Measurements from ENCODE around the gene OR2V1. TPM values are rescaled to one million over a fixed set of nuclear protein-coding genes. Genes with fewer than 3 reads are reported as not detected.

Gene OR2V1
- total and polyA plus RNA-seq, 2 experiments from 2014 or later: not detected

GRCh38 chr5:181119105-181119504 is 11.9 kb downstream of the OR2V1 start:
- no peaks in the 10 kb centered on the region for H3K36me3 ChIP-seq (replicated peaks; ENCODE audit: insufficient read depth, low read depth)
- H3K4me3 ChIP-seq: no peak overlapping the region
- no peak overlapping the region for H2AFZ ChIP-seq
- no peaks in the 10 kb centered on the region for H4K20me1 ChIP-seq (ENCODE audit: insufficient read depth, poor library complexity, severe bottlenecking)
- 91% methylated on average over 8 of the region's 8 CpGs for WGBS (ENCODE audit: low lambda C conversion rate, missing lambda C conversion rate)
- H3K27ac ChIP-seq: no peak overlapping the region
- no peaks in the 10 kb centered on the region for H3K79me2 ChIP-seq
- no peaks in the 10 kb centered on the region for H3K9me3 ChIP-seq (ENCODE audit: low read depth)
- TF ChIP-seq EZH2phosphoT487 (IDR thresholded peaks at IDR 0.05; ENCODE audit: low read depth, severe bottlenecking, unreplicated experiment) (no peak), CTCF (IDR thresholded peaks at IDR 0.05; ENCODE audit: poor library complexity) (no peak), EZH2 (IDR thresholded peaks at IDR 0.05; ENCODE audit: borderline replicate concordance) (no peak)
- peaks cover 72% of the 10 kb centered on the region for H3K27me3 ChIP-seq
- no peak for DNase-seq (ENCODE audit: low spot score)
- H3K9me2 ChIP-seq (replicated peaks; ENCODE audit: insufficient read depth): no peaks in the 10 kb centered on the region
- no peaks in the 10 kb centered on the region for H3K4me1 ChIP-seq (ENCODE audit: insufficient read depth)
- no peak overlapping the region for H3K4me2 ChIP-seq

- no peak for DNase-seq (ENCODE audit: low spot score)
- no peaks in the 10 kb centered on the region for H3K79me2 ChIP-seq
- TF ChIP-seq CTCF (IDR thresholded peaks at IDR 0.05; ENCODE audit: poor library complexity) (no peak), EZH2phosphoT487 (IDR thresholded peaks at IDR 0.05; ENCODE audit: low read depth, severe bottlenecking, unreplicated experiment) (no peak), EZH2 (IDR thresholded peaks at IDR 0.05; ENCODE audit: borderline replicate concordance) (no peak)
- H3K9me2 ChIP-seq (replicated peaks; ENCODE audit: insufficient read depth): no peaks in the 10 kb centered on the region
- H3K4me1 ChIP-seq (ENCODE audit: insufficient read depth): no peaks in the 10 kb centered on the region
- no peak overlapping the region for H3K27ac ChIP-seq
- peaks cover 74% of the 10 kb centered on the region for H3K27me3 ChIP-seq
- H3K36me3 ChIP-seq (replicated peaks; ENCODE audit: insufficient read depth, low read depth): no peaks in the 10 kb centered on the region
- H3K9me3 ChIP-seq (ENCODE audit: low read depth): no peaks in the 10 kb centered on the region
- no peak overlapping the region for H2AFZ ChIP-seq
- no peak overlapping the region for H3K4me3 ChIP-seq
- no peaks in the 10 kb centered on the region for H4K20me1 ChIP-seq (ENCODE audit: insufficient read depth, poor library complexity, severe bottlenecking)
- 92% methylated on average over 6 of the region's 6 CpGs for WGBS (ENCODE audit: low lambda C conversion rate, missing lambda C conversion rate)
- H3K4me2 ChIP-seq: no peak overlapping the region
Measured at GRCh38 chr5:181118369-181118768, 12.6 kb downstream of the OR2V1 start.

- Histone ChIP-seq H3K4me2 (peak overlapping the region; percentile 70), H3K9me3 (ENCODE audit: low read depth) (no peaks in the 10 kb centered on the region), H3K27ac (no peak overlapping the region), H3K27me3 (peaks cover 86% of the 10 kb centered on the region), H3K4me3 (peak overlapping the region; percentile 7), H3K36me3 (replicated peaks; ENCODE audit: insufficient read depth, low read depth) (no peaks in the 10 kb centered on the region), H3K4me1 (ENCODE audit: insufficient read depth) (no peaks in the 10 kb centered on the region), H2AFZ (peak overlapping the region; percentile 53), H3K79me2 (no peaks in the 10 kb centered on the region), H3K9me2 (replicated peaks; ENCODE audit: insufficient read depth) (no peaks in the 10 kb centered on the region), H4K20me1 (ENCODE audit: insufficient read depth, poor library complexity, severe bottlenecking) (no peaks in the 10 kb centered on the region)
- WGBS (ENCODE audit: low lambda C conversion rate, missing lambda C conversion rate): 7% methylated on average over 47 of the region's 47 CpGs
- DNase-seq (ENCODE audit: low spot score): peak; percentile 24
- TF ChIP-seq CTCF (IDR thresholded peaks at IDR 0.05; ENCODE audit: poor library complexity) (no peak), EZH2phosphoT487 (IDR thresholded peaks at IDR 0.05; ENCODE audit: low read depth, severe bottlenecking, unreplicated experiment) (no peak), EZH2 (IDR thresholded peaks at IDR 0.05; ENCODE audit: borderline replicate concordance) (peak; percentile 68)
Measured at GRCh38 chr5:181114844-181115778, 15.9 kb downstream of the OR2V1 start.

All from hepatocyte (in vitro differentiated cells).